Kidney (tissue), 14 donors: ENCODE measurements around the gene USP2. TPM values are rescaled to one million over a fixed set of nuclear protein-coding genes. Genes with fewer than 3 reads are reported as not detected.
"Not testable (repeated sequence)": the region's sequence is repeated elsewhere in the genome, so short reads cannot be mapped to it uniquely, and the experiment has no call there.

ENCODE experiments used
- DNase-seq, 5 donors: peaks; one replicate each; pipeline ENCODE4 v3.0.0-alpha.2; 2013 to 2020
- FAIRE-seq: peaks from 2 replicates; lab custom pipeline; 2012; peaks lifted over from hg19 to GRCh38; lab: Jason Lieb, UNC
- H3K27ac ChIP-seq, 2 donors: one replicate each; pipeline ENCODE4 v1.7.0; 2013; ENCODE audit warnings: low read depth in 2 of 2, low read length in 2 of 2, inconsistent platforms in 1 of 2
- H3K27me3 ChIP-seq: one replicate; pipeline ENCODE4 v1.7.1; 2013; ENCODE audit warnings: low read length, inconsistent platforms; ENCODE audit not compliant: control insufficient read depth, insufficient read depth
- H3K36me3 ChIP-seq, 3 donors: one replicate each; pipeline versions ENCODE4 v1.7.0 to v1.7.1; 2013; ENCODE audit warnings: low read length in 3 of 3, control low read depth in 1 of 3, inconsistent platforms in 1 of 3; ENCODE audit not compliant: insufficient read depth in 3 of 3, control insufficient read depth in 2 of 3
- H3K4me1 ChIP-seq, 3 donors: one replicate each; pipeline versions ENCODE4 v1.7.0 to v1.7.1; 2013; ENCODE audit warnings: low read length in 3 of 3, inconsistent platforms in 1 of 3, low read depth in 1 of 3; ENCODE audit not compliant: control insufficient read depth in 2 of 3, insufficient read depth in 2 of 3
- H3K4me3 ChIP-seq, 3 donors: one replicate each; pipeline versions ENCODE4 v1.7.0 to v1.8.1; 2013; ENCODE audit warnings: low read length in 3 of 3, control low read depth in 1 of 3, inconsistent platforms in 1 of 3
- H3K9ac ChIP-seq, 3 donors: one replicate each; pipeline versions ENCODE4 v1.7.0 to v1.7.1; 2013; ENCODE audit warnings: low read length in 3 of 3, control low read depth in 1 of 3, inconsistent platforms in 1 of 3
- H3K9me3 ChIP-seq, 3 donors: one replicate each; pipeline versions ENCODE4 v1.7.0 to v1.7.1; 2013; ENCODE audit warnings: low read length in 3 of 3, control low read depth in 1 of 3, inconsistent platforms in 1 of 3; ENCODE audit not compliant: control insufficient read depth in 2 of 3, insufficient read depth in 1 of 3
- intact Hi-C: fragments of 100-400 bp; cut with DNase I; formaldehyde crosslinking; loops from one replicate; pipeline ENCODE4 v1.11.1; 2022
- polyA plus RNA-seq: library from polyadenylated mRNA; stranded (reverse); fragments of 350-450 nt; fragmentation: Illumina TruSeq; extraction: RNeasy Lipid Tissue Mini Kit (QIAGEN cat#74804); gene quantifications from one replicate; pipeline ENCODE4 v1.2.3, GENCODE V29; 2014; ENCODE audit warnings: low read depth, low replicate concordance; ENCODE audit not compliant: insufficient read depth
- total RNA-seq: library from RNA; stranded (reverse); fragmentation: NEBNext Ultra II Directional; extraction: Animal tissue kit (Norgen Biotek cat#: 25700); gene quantifications from one replicate; pipeline ENCODE4 v1.2.1, GENCODE V29; 2021
- TF ChIP-seq, protein P1 (sequence below): IDR thresholded peaks from 3 replicates; pipeline ENCODE4 v1.5.1; 2012; ENCODE audit warnings: mild to moderate bottlenecking, moderate library complexity, borderline replicate concordance; ENCODE audit not compliant: insufficient read depth; ENCODE audit errors: extremely low read depth
- donor health status: control.
- donor health status: control.
- donor health status: control.
- donor health status: control.
- donor health status: control.
- donor health status: DM: yes; HTN: yes; CAD: no.
- donor health status: Normal renal cell carcinoma (clear cell type).

The USP2 gene
- total and polyA plus RNA-seq, 2 donors from 2014 or later, result 30.4 to 57.6 TPM

DNA sequence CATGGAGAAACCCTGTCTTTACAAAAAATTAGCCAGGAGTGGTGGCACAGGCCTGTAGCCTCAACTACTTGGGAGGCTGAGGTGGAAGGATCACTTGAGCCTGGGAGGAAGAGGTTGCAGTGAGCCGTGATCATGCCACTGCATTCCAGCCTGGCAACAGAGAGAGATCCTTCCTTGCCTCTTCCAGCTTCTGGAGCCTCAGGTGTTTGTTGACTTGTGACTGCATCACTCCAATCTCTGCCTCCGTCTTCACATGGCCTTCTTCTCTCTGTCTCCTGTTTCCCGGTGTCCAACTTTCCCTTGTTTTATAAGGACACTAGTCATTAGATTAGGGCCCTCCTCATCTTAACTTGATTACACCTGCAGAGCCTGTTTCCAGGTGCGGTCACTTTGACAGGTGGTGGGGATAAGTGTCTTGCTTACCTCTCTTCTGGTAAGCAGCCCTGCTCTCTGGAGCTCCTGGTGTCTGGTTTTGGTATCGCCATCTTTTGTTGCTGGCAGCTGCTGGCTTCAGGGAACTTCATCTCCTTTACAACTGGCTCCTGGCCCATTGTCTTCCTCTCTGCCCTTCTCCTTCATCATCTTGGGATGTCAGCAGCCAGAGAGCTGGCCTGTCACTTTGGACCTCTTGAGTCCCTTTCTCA lies 8.2 kb upstream of the USP2 start:
- intact Hi-C loops, result no loop called here
- DNase-seq (no peak), FAIRE-seq (no peak)
- TF ChIP-seq, protein P1, sequence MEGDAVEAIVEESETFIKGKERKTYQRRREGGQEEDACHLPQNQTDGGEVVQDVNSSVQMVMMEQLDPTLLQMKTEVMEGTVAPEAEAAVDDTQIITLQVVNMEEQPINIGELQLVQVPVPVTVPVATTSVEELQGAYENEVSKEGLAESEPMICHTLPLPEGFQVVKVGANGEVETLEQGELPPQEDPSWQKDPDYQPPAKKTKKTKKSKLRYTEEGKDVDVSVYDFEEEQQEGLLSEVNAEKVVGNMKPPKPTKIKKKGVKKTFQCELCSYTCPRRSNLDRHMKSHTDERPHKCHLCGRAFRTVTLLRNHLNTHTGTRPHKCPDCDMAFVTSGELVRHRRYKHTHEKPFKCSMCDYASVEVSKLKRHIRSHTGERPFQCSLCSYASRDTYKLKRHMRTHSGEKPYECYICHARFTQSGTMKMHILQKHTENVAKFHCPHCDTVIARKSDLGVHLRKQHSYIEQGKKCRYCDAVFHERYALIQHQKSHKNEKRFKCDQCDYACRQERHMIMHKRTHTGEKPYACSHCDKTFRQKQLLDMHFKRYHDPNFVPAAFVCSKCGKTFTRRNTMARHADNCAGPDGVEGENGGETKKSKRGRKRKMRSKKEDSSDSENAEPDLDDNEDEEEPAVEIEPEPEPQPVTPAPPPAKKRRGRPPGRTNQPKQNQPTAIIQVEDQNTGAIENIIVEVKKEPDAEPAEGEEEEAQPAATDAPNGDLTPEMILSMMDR, result no peak
- Histone ChIP-seq H3K27ac (no peak overlapping the region), H3K27me3 (no peaks in the 10 kb centered on the region), H3K4me1 (no peaks in the 10 kb centered on the region), H3K36me3 (no peaks in the 10 kb centered on the region), H3K9me3 (no peaks in the 10 kb centered on the region), H3K4me3 (no peak overlapping the region), H3K9ac (no peak overlapping the region)

DNA sequence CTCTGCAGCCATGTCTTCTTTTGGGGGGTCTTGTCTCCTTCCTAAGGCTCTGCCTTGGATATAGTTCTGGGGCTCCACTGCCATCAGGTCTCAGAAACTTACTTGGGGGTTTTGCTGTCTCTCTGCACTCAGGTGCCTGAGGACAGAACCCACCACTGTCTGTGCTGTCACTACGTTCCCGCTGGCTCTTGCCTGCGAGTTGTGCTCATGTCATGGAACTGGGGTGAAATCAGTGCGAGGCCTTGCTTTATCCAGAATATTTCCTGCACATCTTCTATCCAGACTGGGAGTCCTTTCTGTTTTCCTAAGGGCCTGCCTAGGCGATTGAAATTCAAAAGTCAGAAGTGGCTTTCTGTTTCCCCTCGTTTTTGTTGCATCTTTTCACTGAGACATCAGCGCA lies 6.6 kb upstream of the USP2 start:
- H3K27me3 ChIP-seq, result no peaks in the 10 kb centered on the region
- H3K36me3 ChIP-seq, result no peaks in the 10 kb centered on the region
- no peaks in the 10 kb centered on the region for H3K4me1 ChIP-seq
- H3K9me3 ChIP-seq, result no peaks in the 10 kb centered on the region
- H3K4me3 ChIP-seq, result no peak overlapping the region
- H3K27ac ChIP-seq, result no peak overlapping the region
- no peak overlapping the region for H3K9ac ChIP-seq
- TF ChIP-seq, protein P1, result no peak
- FAIRE-seq (no peak), DNase-seq (no peak)
- intact Hi-C loops, result no loop called here

DNA sequence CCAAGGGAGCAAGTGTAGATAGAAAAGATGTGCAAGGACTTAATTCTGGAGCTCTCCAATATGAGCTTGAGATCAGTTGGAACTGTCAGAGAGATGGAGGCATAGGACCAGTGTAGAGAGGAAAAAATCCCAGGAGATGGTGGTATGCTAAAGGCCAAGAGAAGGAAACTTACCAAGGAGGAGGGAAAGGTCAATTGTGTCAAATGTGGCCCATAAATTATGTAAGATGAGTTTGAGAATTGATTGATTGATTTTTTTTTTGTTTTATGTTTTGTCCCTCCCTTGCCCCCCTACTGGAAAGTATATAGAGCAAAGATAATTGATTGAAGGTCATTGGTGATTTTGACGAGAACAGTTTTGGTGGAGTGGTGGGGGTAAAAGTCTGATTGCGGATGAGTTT lies 2.8 kb upstream of the USP2 start:
- Histone ChIP-seq H3K4me3 (no peak overlapping the region), H3K9me3 (no peaks in the 10 kb centered on the region), H3K27me3 (no peaks in the 10 kb centered on the region), H3K9ac (no peak overlapping the region), H3K4me1 (peaks cover 0 to 15% (median 8%) of the 10 kb centered on the region in 3 donors), H3K27ac (no peak overlapping the region), H3K36me3 (no peaks in the 10 kb centered on the region)
- DNase-seq (no peak), FAIRE-seq (no peak)
- TF ChIP-seq, protein P1, result no peak
- intact Hi-C loops, result no loop called here

DNA sequence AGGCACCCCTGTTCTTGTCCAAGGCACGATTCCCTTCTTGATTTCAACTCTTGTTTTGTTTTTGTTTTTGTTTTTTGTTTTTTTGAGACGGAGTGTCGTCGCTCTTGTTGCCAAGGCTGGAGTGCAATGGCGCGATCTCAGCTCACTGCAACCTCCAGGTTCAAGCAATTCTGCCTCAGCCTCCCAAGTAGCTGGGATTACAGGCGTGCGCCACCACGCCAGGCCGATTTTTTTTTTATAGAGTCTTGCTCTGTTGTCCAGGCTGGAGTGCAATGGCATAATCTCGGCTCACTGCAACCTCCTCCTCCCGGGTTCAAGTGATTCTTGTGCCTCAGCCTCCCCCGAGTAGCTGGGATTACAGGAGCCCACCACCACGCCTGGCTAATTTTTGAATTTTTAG lies 1.0 kb upstream of the USP2 start:
- peaks cover 0 to 17% (median 11%) of the 10 kb centered on the region in 3 donors for H3K4me1 ChIP-seq
- H3K27me3 ChIP-seq, H3K9me3 ChIP-seq, FAIRE-seq, intact Hi-C loops, H3K9ac ChIP-seq, DNase-seq, H3K36me3 ChIP-seq, H3K27ac ChIP-seq: not testable (repeated sequence)
- H3K4me3 ChIP-seq, result peak overlapping the region in 1 of 3 donors; percentile 87
